ENCODE data around the gene A2M. TPM values are rescaled to one million over a fixed set of nuclear protein-coding genes. Genes with fewer than 3 reads are reported as not detected.

The A2M gene
- total and polyA plus RNA-seq, 2 of the 13 experiments (the other 11 are each of a cell fraction or from before 2014, with no cell fraction given) = 2,807 to 6,551 TPM

DNA sequence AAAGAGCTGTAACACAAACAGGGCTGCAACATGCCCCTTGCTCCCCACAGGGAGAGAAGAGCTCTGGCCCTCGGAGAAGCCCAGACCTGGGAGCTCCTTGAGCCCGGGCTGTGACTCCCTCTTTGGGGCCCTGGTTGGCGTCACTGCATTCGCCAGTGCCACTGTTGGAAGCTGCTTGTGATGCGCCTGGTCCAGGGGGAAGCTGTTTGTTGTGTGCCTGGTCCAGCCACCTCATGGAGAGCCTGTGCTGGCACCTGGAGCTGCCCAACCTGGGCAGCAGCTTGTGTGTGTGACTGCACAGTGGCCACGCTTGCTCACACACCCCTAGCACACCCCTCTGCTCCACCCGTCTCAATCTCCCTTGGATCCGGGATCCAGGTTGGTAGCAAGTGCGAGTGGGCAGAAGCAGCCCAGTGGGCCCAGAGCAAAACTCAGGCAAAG, 49.5 kb downstream of the A2M start (continued):
- TF ChIP-seq SMYD3 (CRISPR knock-in tag; IDR thresholded peaks at IDR 0.05) = no peak
- peak; percentile 69; the same call in 1 of the 2 replicates for TF ChIP-seq FOXC1 (CRISPR knock-in tag; IDR thresholded peaks at IDR 0.05; ENCODE audit: borderline replicate concordance)
- peak; percentile 96 for TF ChIP-seq U2AF1 (optimal IDR thresholded peaks at IDR 0.05; ENCODE audit: low read depth, low read length)
- TF ChIP-seq ZFP82 (CRISPR knock-in tag; IDR thresholded peaks at IDR 0.05; ENCODE audit: borderline replicate concordance) = peak; percentile 9; the same call in 1 of the 2 replicates
- peak in 1 of 2 experiments; percentile 28; a peak in 1 of 4 replicates for TF ChIP-seq NR2F1 (CRISPR knock-in tag; IDR thresholded peaks at IDR 0.05)
- peak; percentile 89; the same call in 1 of the 2 replicates for TF ChIP-seq AKAP8 (CRISPR knock-in tag; IDR thresholded peaks at IDR 0.05)
- TF ChIP-seq ZNF549 (CRISPR knock-in tag; IDR thresholded peaks at IDR 0.05) = no peak
- peak; percentile 31; the same call in 1 of the 2 replicates for TF ChIP-seq ZNF264 (CRISPR knock-in tag; IDR thresholded peaks at IDR 0.05)
- no peak for TF ChIP-seq HNRNPK (IDR thresholded peaks at IDR 0.05; ENCODE audit: low read depth, low read length, poor library complexity, severe bottlenecking)
- no peak for TF ChIP-seq ZNF205 (CRISPR knock-in tag; IDR thresholded peaks at IDR 0.05)
- TF ChIP-seq PAF1 (CRISPR knock-in tag; IDR thresholded peaks at IDR 0.05) = peak; percentile 99
- no peak for TF ChIP-seq ZNF512 (CRISPR knock-in tag; IDR thresholded peaks at IDR 0.05)
- TF ChIP-seq TIGD3 (CRISPR knock-in tag; IDR thresholded peaks at IDR 0.05; ENCODE audit: borderline replicate concordance) = peak; percentile 67; the same call in 1 of the 2 replicates
- 0 out of 2 replicates have a peak, but pooled peaks have one; percentile 35 for TF ChIP-seq MTF1 (CRISPR knock-in tag; IDR thresholded peaks at IDR 0.05)
- peak; percentile 80 for TF ChIP-seq HNRNPH1 (optimal IDR thresholded peaks at IDR 0.05; ENCODE audit: low read depth, low read length)
- TF ChIP-seq STAG1 (CRISPR knock-in tag; IDR thresholded peaks at IDR 0.05) = no peak
- peak; percentile 44 for TF ChIP-seq MED1 (CRISPR knock-in tag; IDR thresholded peaks at IDR 0.05)
- 0 out of 2 replicates have a peak, but pooled peaks have one; percentile 56 for TF ChIP-seq NCOA1 (CRISPR knock-in tag; IDR thresholded peaks at IDR 0.05)
- TF ChIP-seq FOXJ3 (CRISPR knock-in tag; IDR thresholded peaks at IDR 0.05; ENCODE audit: borderline replicate concordance) = peak; percentile 14; the same call in 1 of the 2 replicates
- TF ChIP-seq CREB1 (IDR thresholded peaks at IDR 0.05) = no peak
- no peak; the same call in 1 of the 2 replicates for TF ChIP-seq CREB1 (CRISPR knock-in tag; IDR thresholded peaks at IDR 0.05)
- no peak for TF ChIP-seq NFIB (CRISPR knock-in tag; IDR thresholded peaks at IDR 0.05; ENCODE audit: borderline replicate concordance)
- peak; percentile 67; the same call in 1 of the 2 replicates for TF ChIP-seq ZNF782 (CRISPR knock-in tag; IDR thresholded peaks at IDR 0.05; ENCODE audit: borderline replicate concordance)
- TF ChIP-seq, protein P1, sequence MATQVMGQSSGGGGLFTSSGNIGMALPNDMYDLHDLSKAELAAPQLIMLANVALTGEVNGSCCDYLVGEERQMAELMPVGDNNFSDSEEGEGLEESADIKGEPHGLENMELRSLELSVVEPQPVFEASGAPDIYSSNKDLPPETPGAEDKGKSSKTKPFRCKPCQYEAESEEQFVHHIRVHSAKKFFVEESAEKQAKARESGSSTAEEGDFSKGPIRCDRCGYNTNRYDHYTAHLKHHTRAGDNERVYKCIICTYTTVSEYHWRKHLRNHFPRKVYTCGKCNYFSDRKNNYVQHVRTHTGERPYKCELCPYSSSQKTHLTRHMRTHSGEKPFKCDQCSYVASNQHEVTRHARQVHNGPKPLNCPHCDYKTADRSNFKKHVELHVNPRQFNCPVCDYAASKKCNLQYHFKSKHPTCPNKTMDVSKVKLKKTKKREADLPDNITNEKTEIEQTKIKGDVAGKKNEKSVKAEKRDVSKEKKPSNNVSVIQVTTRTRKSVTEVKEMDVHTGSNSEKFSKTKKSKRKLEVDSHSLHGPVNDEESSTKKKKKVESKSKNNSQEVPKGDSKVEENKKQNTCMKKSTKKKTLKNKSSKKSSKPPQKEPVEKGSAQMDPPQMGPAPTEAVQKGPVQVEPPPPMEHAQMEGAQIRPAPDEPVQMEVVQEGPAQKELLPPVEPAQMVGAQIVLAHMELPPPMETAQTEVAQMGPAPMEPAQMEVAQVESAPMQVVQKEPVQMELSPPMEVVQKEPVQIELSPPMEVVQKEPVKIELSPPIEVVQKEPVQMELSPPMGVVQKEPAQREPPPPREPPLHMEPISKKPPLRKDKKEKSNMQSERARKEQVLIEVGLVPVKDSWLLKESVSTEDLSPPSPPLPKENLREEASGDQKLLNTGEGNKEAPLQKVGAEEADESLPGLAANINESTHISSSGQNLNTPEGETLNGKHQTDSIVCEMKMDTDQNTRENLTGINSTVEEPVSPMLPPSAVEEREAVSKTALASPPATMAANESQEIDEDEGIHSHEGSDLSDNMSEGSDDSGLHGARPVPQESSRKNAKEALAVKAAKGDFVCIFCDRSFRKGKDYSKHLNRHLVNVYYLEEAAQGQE (IDR thresholded peaks at IDR 0.05; ENCODE audit: borderline replicate concordance in 1 of 2, low read depth in 1 of 2, low read length in 2 of 2) = no peak
- TF ChIP-seq KDM2A (CRISPR knock-in tag; IDR thresholded peaks at IDR 0.05; ENCODE audit: borderline replicate concordance, low read depth) = peak; percentile 87; the same call in 1 of the 2 replicates

Measured in HepG2 (cell line).